ENCODE results near the gene UBTD2. TPM values are rescaled to one million over a fixed set of nuclear protein-coding genes. Genes with fewer than 3 reads are reported as not detected.

The UBTD2 gene
- total RNA-seq, 4 donors from 2014 or later: 9.1 to 14.7 (median 12.3) TPM

GRCh38 chr5:172311026-172311425, 27.5 kb upstream of the UBTD2 start:
- Histone ChIP-seq H3K9me3 (no peaks in the 10 kb centered on the region), H3K36me3 (no peaks in the 10 kb centered on the region), H3K4me1 (peaks cover 0 to 27% (median 4%) of the 10 kb centered on the region in 3 donors), H3K4me3 (no peak overlapping the region), H3K27me3 (no peaks in the 10 kb centered on the region), H3K27ac (no peak overlapping the region)
- intact Hi-C loops (cut with DNase I): no loop called here
- 76 to 93% methylated on average over 4 to 6 of the region's 7 CpGs for WGBS, 2 donors
- no peak for DNase-seq
- TF ChIP-seq POLR2A (IDR thresholded peaks at IDR 0.05): no peak
- TF ChIP-seq CTCF (IDR thresholded peaks at IDR 0.05): no peak

- TF ChIP-seq POLR2A (IDR thresholded peaks at IDR 0.05): no peak
- no peak for TF ChIP-seq CTCF (IDR thresholded peaks at IDR 0.05)
Observed at GRCh38 chr5:172305380-172305779, 21.8 kb upstream of the UBTD2 start.

GRCh38 chr5:172303572-172304335, 20.2 kb upstream of the UBTD2 start:
- peaks cover 0 to 6% (median 0%) of the 10 kb centered on the region in 3 donors for H3K9me3 ChIP-seq
- no peak overlapping the region for H3K4me3 ChIP-seq
- H3K27me3 ChIP-seq: no peaks in the 10 kb centered on the region
- intact Hi-C loops (cut with DNase I): no loop called here
- peaks cover 0 to 17% (median 0%) of the 10 kb centered on the region in 3 donors for H3K4me1 ChIP-seq
- H3K27ac ChIP-seq: peak overlapping the region in 2 of 4 donors; percentile 33 to 52
- WGBS, 2 donors: 74 to 84% methylated on average over 3 of the region's 3 CpGs
- TF ChIP-seq CTCF (IDR thresholded peaks at IDR 0.05) (no peak), POLR2A (IDR thresholded peaks at IDR 0.05) (no peak)
- H3K36me3 ChIP-seq: no peaks in the 10 kb centered on the region
- no peak for DNase-seq

More at GRCh38 chr5:172305380-172305779, 21.8 kb upstream of the UBTD2 start:
- Histone ChIP-seq H3K27ac (no peak overlapping the region), H3K27me3 (no peaks in the 10 kb centered on the region), H3K4me1 (peaks cover 0 to 24% (median 0%) of the 10 kb centered on the region in 3 donors), H3K9me3 (peaks cover 0 to 6% (median 0%) of the 10 kb centered on the region in 3 donors), H3K4me3 (no peak overlapping the region), H3K36me3 (no peaks in the 10 kb centered on the region)
- DNase-seq: no peak
- WGBS, 2 donors: 86 to 89% methylated on average over 2 of the region's 2 CpGs
- intact Hi-C loops (cut with DNase I): no loop called here

GRCh38 chr5:172303162-172303561, 19.6 kb upstream of the UBTD2 start:
- Histone ChIP-seq H3K4me3 (no peak overlapping the region), H3K27ac (peak overlapping the region in 2 of 4 donors; percentile 33 to 52), H3K9me3 (peaks cover 0 to 6% (median 0%) of the 10 kb centered on the region in 3 donors), H3K4me1 (peaks cover 0 to 16% (median 0%) of the 10 kb centered on the region in 3 donors), H3K27me3 (no peaks in the 10 kb centered on the region), H3K36me3 (no peaks in the 10 kb centered on the region)
- WGBS, 2 donors: 40 to 82% methylated on average over 5 of the region's 5 CpGs
- no peak for TF ChIP-seq POLR2A (IDR thresholded peaks at IDR 0.05)
- intact Hi-C loops (cut with DNase I): no loop called here
- no peak for DNase-seq

GRCh38 chr5:172302047-172302710, 18.6 kb upstream of the UBTD2 start:
- H3K27me3 ChIP-seq: no peaks in the 10 kb centered on the region
- peaks cover 0 to 16% (median 0%) of the 10 kb centered on the region in 3 donors for H3K4me1 ChIP-seq
- H3K27ac ChIP-seq: no peak overlapping the region
- H3K4me3 ChIP-seq: no peak overlapping the region
- WGBS, 2 donors: 60 to 63% methylated on average over 9 of the region's 9 CpGs
- TF ChIP-seq CTCF (IDR thresholded peaks at IDR 0.05): no peak
- no peaks in the 10 kb centered on the region for H3K36me3 ChIP-seq
- intact Hi-C loops (cut with DNase I): no loop called here
- no peak for DNase-seq
- H3K9me3 ChIP-seq: peaks cover 0 to 6% (median 0%) of the 10 kb centered on the region in 3 donors
